GM19452 (cell line): Measurements from ENCODE around the gene ATG10.

Experiments used
- ATAC-seq: cut with Tn5 transposase; IDR thresholded peaks from one replicate; pipeline ENCODE4 v1.9.1; 2021; ENCODE audit not compliant: unreplicated experiment

ATG10 gene

DNA sequence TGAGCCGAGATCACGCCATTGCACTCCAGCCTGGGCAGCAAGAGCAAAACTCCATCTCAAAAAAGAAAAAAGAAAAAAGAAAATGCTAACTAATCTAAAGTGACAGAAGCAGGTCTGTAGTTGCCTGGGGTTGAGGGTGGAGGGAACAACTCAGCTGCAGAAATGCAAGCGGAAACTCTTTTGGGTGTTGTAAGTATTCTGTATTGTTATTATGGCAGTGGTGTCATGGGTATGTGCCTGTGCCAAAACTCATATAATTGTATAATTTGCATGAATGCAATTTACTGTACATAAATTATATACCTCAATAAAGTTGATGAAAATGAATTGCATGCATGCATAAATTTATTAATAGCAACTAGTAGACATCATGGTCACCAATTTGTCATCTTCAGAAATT is 329.4 kb downstream of the ATG10 start:
- no peak for ATAC-seq
